Ovary (tissue), 3 donors: ENCODE measurements around the gene PKD1L1.

Experiments used
- POLR2A ChIP-seq: fragments of 450-650 bp; IDR thresholded peaks from one replicate; pipeline ENCODE4 v1.6.1; 2017; ENCODE audit warnings: antibody characterized with exemption, mild to moderate bottlenecking, moderate library complexity
- TF ChIP-seq, protein P1 (sequence below), 3 donors: fragments of 450-650 bp in 2 of 3; fragments of 200-600 bp in 1 of 3; IDR thresholded peaks; one replicate each; pipeline versions ENCODE4 v1.5.1 to v1.8.0; 2016 to 2022; ENCODE audit warnings: antibody characterized with exemption in 3 of 3, mild to moderate bottlenecking in 1 of 3
- donor health status: DM: no; HTN: no; CAD: no.

DNA sequence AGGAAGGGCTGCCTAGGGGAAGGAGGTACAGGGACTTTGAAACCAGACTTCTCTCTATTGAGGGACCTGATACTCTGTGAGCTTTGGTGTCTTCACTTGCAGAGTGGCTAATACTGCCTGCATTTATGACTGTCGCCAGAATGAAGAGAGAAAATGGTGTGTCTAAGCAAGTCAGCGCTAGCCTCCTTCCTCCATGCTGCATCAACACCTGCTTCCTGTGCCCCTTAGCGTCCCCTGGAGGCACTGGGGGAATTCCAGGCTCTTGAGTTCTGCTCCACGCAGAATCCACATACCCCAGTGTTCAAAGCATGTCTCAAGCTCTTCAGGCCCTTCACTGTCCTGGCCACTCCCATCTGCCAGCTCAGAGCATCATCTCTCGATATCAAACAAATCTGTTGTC is 140.5 kb downstream of the PKD1L1 start:
- TF ChIP-seq, protein P1, sequence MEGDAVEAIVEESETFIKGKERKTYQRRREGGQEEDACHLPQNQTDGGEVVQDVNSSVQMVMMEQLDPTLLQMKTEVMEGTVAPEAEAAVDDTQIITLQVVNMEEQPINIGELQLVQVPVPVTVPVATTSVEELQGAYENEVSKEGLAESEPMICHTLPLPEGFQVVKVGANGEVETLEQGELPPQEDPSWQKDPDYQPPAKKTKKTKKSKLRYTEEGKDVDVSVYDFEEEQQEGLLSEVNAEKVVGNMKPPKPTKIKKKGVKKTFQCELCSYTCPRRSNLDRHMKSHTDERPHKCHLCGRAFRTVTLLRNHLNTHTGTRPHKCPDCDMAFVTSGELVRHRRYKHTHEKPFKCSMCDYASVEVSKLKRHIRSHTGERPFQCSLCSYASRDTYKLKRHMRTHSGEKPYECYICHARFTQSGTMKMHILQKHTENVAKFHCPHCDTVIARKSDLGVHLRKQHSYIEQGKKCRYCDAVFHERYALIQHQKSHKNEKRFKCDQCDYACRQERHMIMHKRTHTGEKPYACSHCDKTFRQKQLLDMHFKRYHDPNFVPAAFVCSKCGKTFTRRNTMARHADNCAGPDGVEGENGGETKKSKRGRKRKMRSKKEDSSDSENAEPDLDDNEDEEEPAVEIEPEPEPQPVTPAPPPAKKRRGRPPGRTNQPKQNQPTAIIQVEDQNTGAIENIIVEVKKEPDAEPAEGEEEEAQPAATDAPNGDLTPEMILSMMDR (IDR thresholded peaks at IDR 0.05), result no peak
- no peak for TF ChIP-seq POLR2A
